NCI-H187 treated with DMSO at 0.1 percent for 48 hours (cell line): ENCODE data around the gene ST8SIA4.

Source experiments
- DNase-seq: peaks from one replicate; lab custom pipeline; 2025; lab: John Stamatoyannopoulos, UW

ST8SIA4 gene

DNA sequence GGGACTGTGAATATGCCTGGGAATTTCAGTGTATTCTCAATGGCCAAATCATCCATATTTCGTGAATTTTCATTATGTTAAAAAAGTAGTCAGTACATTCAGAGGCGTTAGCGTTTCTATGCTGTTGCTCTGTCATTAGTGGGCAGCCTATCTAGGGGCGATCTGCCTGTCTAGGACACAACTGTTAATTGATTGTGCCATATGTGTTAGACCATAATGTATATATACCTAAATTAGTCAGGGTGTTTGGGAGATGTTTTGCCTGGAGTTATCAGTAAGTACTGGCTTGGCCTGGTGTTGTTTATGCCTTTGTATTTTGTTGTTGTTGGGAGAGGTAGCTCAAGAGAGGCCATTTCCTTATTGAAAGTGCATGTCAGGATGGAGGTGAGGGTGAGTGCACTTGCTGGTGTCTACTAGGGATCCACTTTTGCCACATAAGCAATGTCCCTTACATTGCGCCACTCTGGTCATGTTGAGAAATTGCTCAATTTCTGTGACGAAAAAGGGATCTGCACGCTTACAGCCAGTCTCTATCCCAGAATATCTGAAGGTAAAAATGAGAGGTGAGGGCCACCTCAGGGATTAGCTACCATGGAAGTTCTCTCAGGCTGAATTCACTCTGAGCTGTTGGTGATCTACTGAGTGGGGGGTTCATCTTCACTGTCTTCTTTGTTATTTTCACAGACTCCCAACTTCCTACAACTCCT is 123.3 kb downstream of the ST8SIA4 start:
- DNase-seq: no peak

GRCh38 chr5:100777680-100778300 is 125.3 kb downstream of the ST8SIA4 start:
- DNase-seq: no peak

- DNase-seq: no peak
Measured at GRCh38 chr5:100775533-100775855, 127.6 kb downstream of the ST8SIA4 start.

DNA sequence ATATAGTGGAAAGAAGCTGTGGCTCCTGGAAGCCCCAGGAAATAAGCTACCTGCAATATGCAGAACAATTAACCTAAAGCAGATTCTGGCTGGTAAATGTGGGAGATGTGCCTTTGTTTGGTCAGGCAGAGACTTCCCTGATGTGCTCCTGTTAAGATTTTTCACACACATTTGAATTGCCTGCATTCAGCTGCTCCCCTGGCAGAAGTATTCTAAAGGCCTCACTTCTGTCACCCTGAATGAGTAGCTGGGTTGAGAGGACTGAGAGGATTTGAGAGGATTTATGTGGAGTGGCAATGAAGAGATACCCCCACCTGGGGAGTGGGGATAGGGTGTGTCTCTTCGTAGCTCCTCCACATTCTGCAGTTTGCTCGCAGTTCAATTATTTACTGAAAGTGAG is 130.5 kb downstream of the ST8SIA4 start:
- peak; percentile 17 for DNase-seq

DNA sequence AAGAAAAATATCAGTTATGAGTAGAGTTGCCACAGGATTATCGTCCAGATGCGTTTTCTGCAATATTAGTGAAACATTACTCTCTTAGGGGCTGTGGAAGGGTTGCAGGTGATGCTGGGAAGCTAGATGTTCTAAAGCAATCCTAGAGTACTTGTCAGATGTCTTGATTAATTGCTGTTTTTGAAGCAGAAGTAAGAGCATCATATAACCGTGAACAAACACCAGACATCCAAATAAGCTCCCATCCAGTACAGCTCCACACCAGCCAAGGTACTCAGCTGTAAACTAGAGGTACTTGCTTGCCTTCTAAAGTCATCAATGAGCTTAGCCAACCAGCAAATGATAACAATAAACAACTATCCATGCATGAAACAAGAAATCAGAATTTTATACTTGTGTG is 131.1 kb downstream of the ST8SIA4 start:
- DNase-seq: peak; percentile 36

- no peak for DNase-seq
Measured at GRCh38 chr5:100771181-100771580, 131.9 kb downstream of the ST8SIA4 start.

DNA sequence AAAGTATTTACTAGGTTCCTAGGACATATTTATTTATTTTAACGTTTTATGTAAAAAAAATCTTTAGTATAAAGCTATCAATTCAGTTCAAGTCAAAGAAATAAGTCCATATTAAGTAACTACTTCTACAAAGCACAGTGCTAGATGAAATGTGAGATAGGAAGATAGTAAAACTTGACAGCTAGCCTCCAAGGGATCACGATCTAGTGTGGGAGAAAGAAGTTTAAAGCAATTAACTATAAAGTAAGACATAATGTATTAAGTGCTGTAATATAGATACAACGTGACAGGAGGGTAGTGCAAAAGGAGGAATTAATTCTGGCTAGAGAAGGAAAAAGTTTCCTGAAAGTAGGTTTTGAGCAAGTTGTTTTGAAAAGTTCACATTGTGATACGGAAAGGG is 134.9 kb downstream of the ST8SIA4 start:
- no peak for DNase-seq

- DNase-seq: no peak
Measured at GRCh38 chr5:100762995-100763394, 140.1 kb downstream of the ST8SIA4 start.

GRCh38 chr5:100762108-100762507 is 141.0 kb downstream of the ST8SIA4 start:
- DNase-seq: no peak

DNA sequence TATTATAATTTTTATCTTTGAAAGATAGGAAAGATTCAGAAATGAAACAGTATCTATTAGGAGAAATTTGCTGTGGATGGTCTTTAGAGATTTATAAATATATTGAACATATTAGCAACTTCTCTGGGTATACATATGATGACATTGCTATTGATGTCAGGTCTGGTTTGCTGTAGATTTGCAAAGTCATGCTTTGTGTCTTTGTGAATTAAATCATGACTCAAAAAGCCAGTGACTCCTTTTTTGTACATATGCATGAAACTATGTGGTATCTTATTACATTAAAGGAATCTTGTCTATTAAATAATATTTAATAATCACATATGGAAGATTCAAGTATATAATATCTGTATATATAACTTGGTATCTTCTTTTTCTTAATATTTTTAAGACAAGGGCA is 141.9 kb downstream of the ST8SIA4 start:
- no peak for DNase-seq

DNA sequence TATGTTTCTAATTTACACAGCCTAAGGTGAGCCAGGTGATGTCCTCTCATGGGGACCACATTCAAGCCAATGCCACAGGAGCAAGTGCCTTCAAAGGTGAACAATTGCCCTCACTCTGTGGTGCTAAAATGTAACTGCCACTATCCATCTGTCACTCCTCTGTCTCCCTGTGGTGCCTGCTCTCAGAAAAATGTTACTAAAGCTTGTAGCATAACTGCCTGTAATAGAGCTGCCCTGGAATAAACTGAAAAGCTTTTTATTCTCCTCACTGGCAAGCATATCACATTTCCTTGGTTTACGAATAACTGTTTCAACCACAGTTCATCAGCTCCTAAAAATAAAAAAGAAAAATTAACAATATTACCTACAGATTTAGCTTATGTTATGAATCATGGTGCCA is 142.4 kb downstream of the ST8SIA4 start:
- no peak for DNase-seq

DNA sequence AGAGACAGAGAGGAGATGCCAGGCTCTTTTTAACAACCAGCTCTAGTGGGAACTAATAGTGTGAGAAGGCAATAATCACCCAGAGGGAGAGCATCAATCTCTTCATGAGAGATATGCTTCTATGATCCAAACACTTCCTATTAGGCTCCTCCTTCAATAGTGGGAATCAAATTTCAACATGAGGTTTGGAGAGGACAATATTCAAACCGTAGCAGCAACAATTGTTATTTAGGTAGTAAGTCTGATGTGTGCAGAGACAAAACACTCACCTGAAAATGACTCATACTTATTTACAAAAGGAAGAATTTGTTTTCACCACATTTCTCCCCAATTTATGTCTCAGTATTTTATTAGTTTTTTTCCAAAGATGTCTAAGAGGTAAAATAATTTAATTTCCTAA is 144.3 kb downstream of the ST8SIA4 start:
- DNase-seq: no peak

DNA sequence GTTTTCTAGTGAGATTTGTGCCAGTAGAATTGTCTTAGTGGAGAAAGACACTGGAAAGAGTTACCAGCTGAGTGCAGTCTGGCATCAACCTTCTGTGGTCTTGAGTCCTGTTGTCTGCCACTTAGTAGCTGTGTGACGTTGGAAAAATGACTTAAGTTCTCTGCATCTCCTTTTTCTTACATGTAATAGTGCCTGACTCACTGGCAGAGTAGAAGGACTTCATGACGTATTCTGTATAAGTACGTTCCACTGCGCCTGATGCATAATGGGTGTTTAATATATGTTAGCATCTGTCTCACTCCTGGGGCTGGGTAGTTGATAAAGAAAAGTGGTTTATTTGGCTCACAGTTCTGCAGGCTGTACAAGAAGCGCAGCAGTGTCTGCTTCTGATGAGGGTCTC is 144.8 kb downstream of the ST8SIA4 start:
- no peak for DNase-seq

- DNase-seq: no peak
Measured at GRCh38 chr5:100757618-100758017, 145.5 kb downstream of the ST8SIA4 start.
